Measurements from ENCODE around the gene STEAP4.

Gene STEAP4

GRCh38 chr7:88331322-88331721 lies 24.6 kb upstream of the STEAP4 start:
- peaks cover 5% of the 10 kb centered on the region for H3K27me3 Mint-ChIP-seq (ENCODE audit: low read depth, poor library complexity)
- no peaks in the 10 kb centered on the region for H3K36me3 Mint-ChIP-seq (ENCODE audit: low read depth)
- DNase-seq: no peak
- no peaks in the 10 kb centered on the region for H3K9me3 Mint-ChIP-seq
- H3K4me3 Mint-ChIP-seq: no peak overlapping the region
- no peaks in the 10 kb centered on the region for H3K4me1 Mint-ChIP-seq
- no peak overlapping the region for H3K27ac Mint-ChIP-seq
- TF ChIP-seq, protein P1, sequence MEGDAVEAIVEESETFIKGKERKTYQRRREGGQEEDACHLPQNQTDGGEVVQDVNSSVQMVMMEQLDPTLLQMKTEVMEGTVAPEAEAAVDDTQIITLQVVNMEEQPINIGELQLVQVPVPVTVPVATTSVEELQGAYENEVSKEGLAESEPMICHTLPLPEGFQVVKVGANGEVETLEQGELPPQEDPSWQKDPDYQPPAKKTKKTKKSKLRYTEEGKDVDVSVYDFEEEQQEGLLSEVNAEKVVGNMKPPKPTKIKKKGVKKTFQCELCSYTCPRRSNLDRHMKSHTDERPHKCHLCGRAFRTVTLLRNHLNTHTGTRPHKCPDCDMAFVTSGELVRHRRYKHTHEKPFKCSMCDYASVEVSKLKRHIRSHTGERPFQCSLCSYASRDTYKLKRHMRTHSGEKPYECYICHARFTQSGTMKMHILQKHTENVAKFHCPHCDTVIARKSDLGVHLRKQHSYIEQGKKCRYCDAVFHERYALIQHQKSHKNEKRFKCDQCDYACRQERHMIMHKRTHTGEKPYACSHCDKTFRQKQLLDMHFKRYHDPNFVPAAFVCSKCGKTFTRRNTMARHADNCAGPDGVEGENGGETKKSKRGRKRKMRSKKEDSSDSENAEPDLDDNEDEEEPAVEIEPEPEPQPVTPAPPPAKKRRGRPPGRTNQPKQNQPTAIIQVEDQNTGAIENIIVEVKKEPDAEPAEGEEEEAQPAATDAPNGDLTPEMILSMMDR (IDR thresholded peaks at IDR 0.05): no peak

DNA sequence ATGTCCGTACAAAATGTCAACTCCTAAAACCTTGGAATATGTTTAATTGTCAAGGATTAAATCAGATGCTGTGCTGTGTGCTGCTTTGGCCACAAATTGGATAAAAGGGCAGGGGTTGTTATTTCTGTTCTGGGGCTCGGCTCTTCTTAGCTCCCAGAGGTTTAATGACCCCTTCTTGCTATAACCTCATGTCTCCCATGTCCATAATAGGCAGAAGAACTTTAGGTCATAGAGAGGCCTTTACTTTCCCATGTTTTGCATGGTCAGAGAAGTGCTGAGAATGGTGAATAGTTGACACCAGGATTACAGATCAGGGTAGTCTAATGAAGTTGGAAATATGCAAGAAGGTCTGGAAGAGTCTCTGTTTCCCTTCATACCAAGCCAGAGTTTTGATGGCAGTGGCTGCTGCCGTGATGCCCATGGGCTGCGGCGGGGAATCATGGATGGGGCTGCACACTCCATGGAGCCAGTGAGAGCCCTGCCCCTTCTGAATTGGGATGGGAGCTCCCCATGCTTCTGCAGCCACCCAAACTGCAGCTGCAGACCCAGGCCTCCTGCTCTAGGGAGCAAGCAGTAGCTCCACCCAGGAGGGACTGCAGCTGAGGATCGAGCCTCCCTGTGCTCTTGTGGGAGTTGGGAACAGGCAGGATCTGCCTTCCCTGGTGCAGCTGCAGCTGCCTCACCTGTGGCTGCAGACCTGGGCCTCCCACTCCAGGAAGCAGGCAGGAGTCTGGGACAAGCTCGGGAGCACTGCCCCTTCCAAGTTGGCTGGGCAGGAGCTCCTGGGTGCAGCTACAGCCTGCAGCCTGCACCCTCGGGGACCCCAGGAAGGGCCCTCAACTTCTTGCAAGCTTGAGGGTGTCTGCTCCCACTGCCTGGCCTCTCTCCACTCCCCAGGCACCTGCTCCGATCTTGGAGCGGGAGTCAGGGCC lies 23.1 kb upstream of the STEAP4 start:
- DNase-seq: no peak
- peaks cover 3% of the 10 kb centered on the region for H3K27me3 Mint-ChIP-seq (ENCODE audit: low read depth, poor library complexity)
- no peaks in the 10 kb centered on the region for H3K9me3 Mint-ChIP-seq
- no peaks in the 10 kb centered on the region for H3K36me3 Mint-ChIP-seq (ENCODE audit: low read depth)
- H3K4me3 Mint-ChIP-seq: no peak overlapping the region
- TF ChIP-seq, protein P1 (IDR thresholded peaks at IDR 0.05): no peak
- H3K4me1 Mint-ChIP-seq: no peaks in the 10 kb centered on the region
- no peak overlapping the region for H3K27ac Mint-ChIP-seq

DNA sequence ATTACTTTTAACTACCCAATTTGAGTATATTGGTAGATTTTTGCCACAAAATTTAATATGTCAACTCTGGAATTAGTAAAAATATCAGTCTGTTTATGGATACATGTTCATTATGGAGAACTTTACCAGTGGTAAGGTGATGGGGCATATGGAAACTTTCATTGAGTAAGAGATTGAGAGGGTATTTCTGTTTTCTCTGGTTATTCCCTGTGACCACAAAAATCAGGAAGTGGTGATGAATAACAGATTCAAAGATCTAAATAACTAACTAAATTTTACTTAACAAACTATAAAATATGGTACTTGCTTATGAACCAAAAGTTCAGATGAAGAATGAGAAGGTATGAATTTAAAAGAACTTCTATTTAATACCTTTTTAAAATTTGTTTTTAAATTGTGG lies 22.1 kb upstream of the STEAP4 start:
- TF ChIP-seq, protein P1 (IDR thresholded peaks at IDR 0.05): no peak

GRCh38 chr7:88324699-88325098 lies 18.0 kb upstream of the STEAP4 start:
- DNase-seq: no peak
- H3K36me3 Mint-ChIP-seq (ENCODE audit: low read depth): no peaks in the 10 kb centered on the region
- TF ChIP-seq, protein P1 (IDR thresholded peaks at IDR 0.05): no peak

More for the DNA sequence above, 22.1 kb upstream of the STEAP4 start:
- H3K27ac Mint-ChIP-seq: no peak overlapping the region
- no peaks in the 10 kb centered on the region for H3K36me3 Mint-ChIP-seq (ENCODE audit: low read depth)
- H3K27me3 Mint-ChIP-seq (ENCODE audit: low read depth, poor library complexity): peaks cover 7% of the 10 kb centered on the region
- H3K4me3 Mint-ChIP-seq: no peak overlapping the region
- H3K4me1 Mint-ChIP-seq: no peaks in the 10 kb centered on the region
- no peak for DNase-seq
- H3K9me3 Mint-ChIP-seq: no peaks in the 10 kb centered on the region

DNA sequence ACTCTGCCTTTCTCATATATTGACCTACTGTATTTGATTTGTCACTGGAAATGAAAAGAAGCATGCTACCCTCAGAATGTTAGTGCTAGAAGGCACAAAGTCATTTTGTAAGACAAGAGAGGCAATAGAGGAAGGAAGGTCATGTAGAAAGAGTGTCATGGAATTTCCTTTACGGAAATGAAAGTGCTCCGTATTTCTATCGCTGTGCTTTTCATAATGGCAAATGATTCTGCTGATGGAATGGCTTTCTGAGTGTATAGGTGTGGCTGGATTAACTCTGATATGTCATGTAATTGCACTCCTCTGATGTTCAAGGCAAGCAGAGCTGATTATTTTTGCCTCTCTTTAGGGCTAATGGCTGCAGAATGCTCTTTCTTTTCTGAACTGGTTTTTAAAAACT lies 15.5 kb upstream of the STEAP4 start:
- DNase-seq: no peak
- H3K27me3 Mint-ChIP-seq (ENCODE audit: low read depth, poor library complexity): peaks cover 13% of the 10 kb centered on the region
- no peaks in the 10 kb centered on the region for H3K36me3 Mint-ChIP-seq (ENCODE audit: low read depth)
- TF ChIP-seq, protein P1 (IDR thresholded peaks at IDR 0.05): no peak
- no peaks in the 10 kb centered on the region for H3K4me1 Mint-ChIP-seq
- no peaks in the 10 kb centered on the region for H3K9me3 Mint-ChIP-seq
- no peak overlapping the region for H3K4me3 Mint-ChIP-seq
- no peak overlapping the region for H3K27ac Mint-ChIP-seq

More at GRCh38 chr7:88324699-88325098, 18.0 kb upstream of the STEAP4 start:
- Mint-ChIP-seq H3K4me1 (no peaks in the 10 kb centered on the region), H3K9me3 (no peaks in the 10 kb centered on the region), H3K27ac (no peak overlapping the region), H3K4me3 (no peak overlapping the region), H3K27me3 (ENCODE audit: low read depth, poor library complexity) (peaks cover 13% of the 10 kb centered on the region)

DNA sequence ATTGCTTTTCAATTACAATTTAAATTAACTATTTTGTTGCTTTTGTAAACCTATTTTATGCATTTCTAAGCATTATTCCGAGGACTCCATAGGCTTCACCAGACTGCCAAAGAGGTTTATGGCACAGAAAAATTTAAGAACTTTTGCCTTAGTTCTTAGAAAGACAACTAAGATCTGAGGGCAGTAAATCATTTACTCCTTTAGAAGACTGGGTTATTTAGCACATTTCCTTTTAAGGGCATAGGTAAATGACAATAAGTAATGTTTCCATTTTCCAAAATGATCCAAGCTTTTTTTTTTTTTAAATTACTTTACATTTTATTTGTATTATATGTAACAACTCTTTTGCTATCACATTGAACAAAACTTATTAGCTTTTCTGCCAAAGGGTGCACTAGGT lies 15.0 kb upstream of the STEAP4 start:
- Mint-ChIP-seq H3K9me3 (no peaks in the 10 kb centered on the region), H3K4me3 (no peak overlapping the region), H3K36me3 (ENCODE audit: low read depth) (no peaks in the 10 kb centered on the region), H3K27me3 (ENCODE audit: low read depth, poor library complexity) (peaks cover 13% of the 10 kb centered on the region), H3K4me1 (no peaks in the 10 kb centered on the region), H3K27ac (no peak overlapping the region)
- no peak for DNase-seq
- TF ChIP-seq, protein P1 (IDR thresholded peaks at IDR 0.05): no peak

Data from nephron progenitor cell (in vitro differentiated cells).